ENCODE data around the gene EME1. TPM values are rescaled to one million over a fixed set of nuclear protein-coding genes. Genes with fewer than 3 reads are reported as not detected.
A peak's percentile ranks its signal among the peaks of the same experiment; 100 is the strongest.

EME1 gene
- total and polyA plus RNA-seq, 12 donors: 0.18 to 5.2 (median 0.67) TPM

DNA sequence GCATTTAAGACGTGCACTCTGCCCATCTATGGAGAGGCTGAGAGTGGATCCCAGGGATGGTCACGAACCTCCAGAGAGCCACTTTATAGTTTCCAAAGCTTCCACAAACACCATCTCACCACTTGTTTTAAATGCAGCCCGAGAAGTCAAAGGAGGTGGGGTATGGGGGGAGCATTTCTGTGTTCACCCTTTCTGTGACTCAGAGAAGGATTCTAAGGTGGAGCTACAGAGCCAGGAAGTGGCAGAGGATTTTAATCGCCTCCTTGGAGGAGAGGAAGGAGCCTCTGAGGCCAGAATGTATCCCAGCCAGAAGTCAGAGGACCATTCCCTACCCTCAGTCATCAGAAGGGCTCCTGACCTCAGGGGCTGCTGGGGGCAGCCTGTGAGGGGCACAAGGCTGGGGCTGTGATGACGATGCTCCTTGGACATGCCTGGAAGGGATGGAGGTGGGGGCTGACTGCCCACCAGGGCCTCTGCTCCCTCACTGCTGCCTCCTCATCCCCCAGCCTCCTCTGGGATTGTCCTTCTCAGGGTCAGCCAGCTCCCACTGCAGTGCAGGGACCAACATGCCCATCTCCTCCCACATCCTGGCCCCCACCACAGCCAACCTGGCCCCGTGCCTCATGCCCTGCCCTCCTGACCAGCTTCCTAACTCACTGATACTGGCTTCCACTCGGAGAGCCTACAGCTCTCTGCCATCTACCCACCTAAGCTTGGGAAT is 24.3 kb upstream of the EME1 start:
- intact Hi-C loops (cut with DNase I): no loop called here
- TF ChIP-seq, protein P1, sequence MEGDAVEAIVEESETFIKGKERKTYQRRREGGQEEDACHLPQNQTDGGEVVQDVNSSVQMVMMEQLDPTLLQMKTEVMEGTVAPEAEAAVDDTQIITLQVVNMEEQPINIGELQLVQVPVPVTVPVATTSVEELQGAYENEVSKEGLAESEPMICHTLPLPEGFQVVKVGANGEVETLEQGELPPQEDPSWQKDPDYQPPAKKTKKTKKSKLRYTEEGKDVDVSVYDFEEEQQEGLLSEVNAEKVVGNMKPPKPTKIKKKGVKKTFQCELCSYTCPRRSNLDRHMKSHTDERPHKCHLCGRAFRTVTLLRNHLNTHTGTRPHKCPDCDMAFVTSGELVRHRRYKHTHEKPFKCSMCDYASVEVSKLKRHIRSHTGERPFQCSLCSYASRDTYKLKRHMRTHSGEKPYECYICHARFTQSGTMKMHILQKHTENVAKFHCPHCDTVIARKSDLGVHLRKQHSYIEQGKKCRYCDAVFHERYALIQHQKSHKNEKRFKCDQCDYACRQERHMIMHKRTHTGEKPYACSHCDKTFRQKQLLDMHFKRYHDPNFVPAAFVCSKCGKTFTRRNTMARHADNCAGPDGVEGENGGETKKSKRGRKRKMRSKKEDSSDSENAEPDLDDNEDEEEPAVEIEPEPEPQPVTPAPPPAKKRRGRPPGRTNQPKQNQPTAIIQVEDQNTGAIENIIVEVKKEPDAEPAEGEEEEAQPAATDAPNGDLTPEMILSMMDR (IDR thresholded peaks at IDR 0.05): no peak
- no peak for TF ChIP-seq POLR2A (IDR thresholded peaks at IDR 0.05)
- Histone ChIP-seq H3K27ac (no peak overlapping the region), H3K9me3 (replicated peaks in 1 of 3) (no peaks in the 10 kb centered on the region), H3K4me3 (no peak overlapping the region), H3K36me3 (replicated peaks in 1 of 2) (peaks cover 0 to 2% of the 10 kb centered on the region in 2 donors), H3K4me1 (replicated peaks in 1 of 2) (peaks cover 14 to 20% of the 10 kb centered on the region in 2 donors), H3K27me3 (no peaks in the 10 kb centered on the region)
- peak in 3 of 7 donors; percentile 12 to 51 (median 21) for DNase-seq
- WGBS, 4 donors: 60 to 79% (median 70%) methylated on average over 6 to 7 of the region's 7 CpGs

DNA sequence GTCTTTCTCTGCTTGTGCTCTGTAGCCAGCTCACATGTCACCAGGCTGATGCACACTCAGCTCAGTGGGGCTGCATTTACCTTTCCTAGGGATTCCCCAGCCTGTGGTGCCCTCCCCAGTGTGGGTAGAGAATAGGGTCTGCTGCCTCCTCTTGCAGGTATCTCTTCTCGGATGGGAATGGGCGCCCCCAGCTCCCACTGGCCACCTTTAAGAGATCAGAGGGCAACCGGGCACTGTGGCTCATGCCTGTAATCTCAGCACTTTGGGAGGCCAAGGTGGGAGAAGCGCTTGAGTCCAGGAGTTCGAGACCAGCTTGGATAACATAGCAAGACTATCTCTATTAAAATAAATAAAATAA is 23.8 kb upstream of the EME1 start:
- peaks cover 0 to 7% of the 10 kb centered on the region in 2 donors for H3K36me3 ChIP-seq (replicated peaks in 1 of 2)
- DNase-seq: peak in 3 of 7 donors; percentile 8 to 29 (median 19)
- intact Hi-C loops (cut with DNase I): no loop called here
- H3K27ac ChIP-seq: no peak overlapping the region
- TF ChIP-seq, protein P1 (IDR thresholded peaks at IDR 0.05): no peak
- no peak for TF ChIP-seq POLR2A (IDR thresholded peaks at IDR 0.05)
- no peaks in the 10 kb centered on the region for H3K27me3 ChIP-seq
- peaks cover 14 to 20% of the 10 kb centered on the region in 2 donors for H3K4me1 ChIP-seq (replicated peaks in 1 of 2)
- H3K9me3 ChIP-seq (replicated peaks in 1 of 3): no peaks in the 10 kb centered on the region
- H3K4me3 ChIP-seq: no peak overlapping the region
- WGBS, 4 donors: 98 to 100% (median 98%) methylated on average over 4 to 5 of the region's 5 CpGs

DNA sequence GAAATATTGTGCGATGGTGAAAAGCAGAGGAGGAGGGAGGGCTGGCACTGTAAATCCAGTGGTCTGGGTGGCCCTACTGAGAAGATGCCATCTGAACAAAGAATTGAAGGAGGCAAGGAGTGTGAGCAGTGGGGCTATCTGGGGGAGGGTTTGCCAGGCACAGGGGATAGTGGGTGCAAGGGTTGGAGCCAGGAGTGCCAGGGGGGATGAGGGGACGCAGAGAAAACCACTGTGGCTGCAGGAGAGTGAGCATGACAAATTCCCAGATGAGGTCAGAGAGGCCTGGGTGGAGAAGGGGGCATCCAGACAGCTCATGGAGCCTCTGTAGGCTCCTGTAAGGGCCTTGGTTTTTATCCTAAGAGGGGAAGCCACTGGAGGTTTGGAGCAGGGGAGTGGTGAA is 22.3 kb upstream of the EME1 start:
- H3K36me3 ChIP-seq (replicated peaks in 1 of 2): peaks cover 0 to 20% of the 10 kb centered on the region in 2 donors
- no peak overlapping the region for H3K27ac ChIP-seq
- 87 to 96% (median 90%) methylated on average over 2 of the region's 2 CpGs for WGBS, 4 donors
- intact Hi-C loops (cut with DNase I): no loop called here
- H3K27me3 ChIP-seq: no peaks in the 10 kb centered on the region
- DNase-seq: peak in 4 of 7 donors; percentile 4 to 18 (median 8)
- no peak for TF ChIP-seq POLR2A (IDR thresholded peaks at IDR 0.05)
- TF ChIP-seq, protein P1 (IDR thresholded peaks at IDR 0.05): no peak
- peaks cover 10 to 15% of the 10 kb centered on the region in 2 donors for H3K4me1 ChIP-seq (replicated peaks in 1 of 2)
- no peaks in the 10 kb centered on the region for H3K9me3 ChIP-seq (replicated peaks in 1 of 3)
- no peak overlapping the region for H3K4me3 ChIP-seq

DNA sequence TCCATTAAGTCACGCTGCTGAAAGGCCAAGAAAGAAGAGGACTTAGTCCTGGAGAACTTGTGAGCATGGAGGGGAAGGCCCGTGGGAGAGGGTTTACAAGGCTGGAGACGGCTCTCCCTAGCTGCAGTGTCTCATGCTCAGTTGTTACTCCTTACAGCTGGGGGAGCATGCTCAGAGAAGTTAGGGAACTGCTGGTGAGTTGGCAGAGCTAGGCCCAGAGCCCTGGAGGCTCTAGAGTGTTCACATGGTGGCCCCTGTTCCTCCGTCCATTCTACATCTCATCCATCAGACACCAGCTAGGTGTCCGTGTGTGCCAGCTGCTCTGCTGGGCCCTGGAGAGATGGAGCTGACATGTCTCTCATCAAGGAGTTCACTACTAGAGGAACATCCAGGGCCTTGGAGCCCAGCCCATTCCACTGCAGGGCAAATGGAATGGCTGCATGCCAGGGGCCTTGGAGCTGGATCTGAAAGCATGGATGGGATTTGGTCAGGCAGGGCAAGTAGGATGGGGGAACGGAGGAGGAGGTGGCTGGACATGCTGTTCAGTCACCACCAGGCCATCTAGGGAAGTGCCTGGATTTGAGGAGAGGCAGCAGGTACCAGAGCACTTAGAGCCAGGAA is 20.8 kb upstream of the EME1 start:
- WGBS, 4 donors: 71 to 80% (median 74%) methylated on average over 4 to 6 of the region's 6 CpGs
- peaks cover 4 to 9% of the 10 kb centered on the region in 2 donors for H3K4me1 ChIP-seq (replicated peaks in 1 of 2)
- H3K4me3 ChIP-seq: no peak overlapping the region
- no peak for TF ChIP-seq POLR2A (IDR thresholded peaks at IDR 0.05)
- TF ChIP-seq, protein P1 (IDR thresholded peaks at IDR 0.05): no peak
- H3K27me3 ChIP-seq: no peaks in the 10 kb centered on the region
- peaks cover 0 to 34% of the 10 kb centered on the region in 2 donors for H3K36me3 ChIP-seq (replicated peaks in 1 of 2)
- no peaks in the 10 kb centered on the region for H3K9me3 ChIP-seq (replicated peaks in 1 of 3)
- DNase-seq: peak; percentile 33 to 85 (median 73)
- no peak overlapping the region for H3K27ac ChIP-seq
- intact Hi-C loops (cut with DNase I): no loop called here
